SK-N-SH treated with all-trans-retinoic acid at 6 μM for 48 hours (cell line): ENCODE results near the gene TEX14.

ENCODE experiments used
- ARNTL ChIP-seq: fragments of 450-650 bp; formaldehyde crosslinking; IDR thresholded peaks from 2 replicates; pipeline ENCODE4 v1.5.0; 2020; ENCODE audit warnings: low read depth, mild to moderate bottlenecking, moderate library complexity, borderline replicate concordance
- RARB ChIP-seq: fragments of 250-450 bp; sonication (Bioruptor Pico); IDR thresholded peaks from 2 replicates; pipeline ENCODE4 v1.8.0; 2021; ENCODE audit warnings: mild to moderate bottlenecking, moderate library complexity
- ZC3H10 ChIP-seq: fragments of 250-450 bp; sonication (Bioruptor Pico); IDR thresholded peaks from 2 replicates; pipeline ENCODE4 v1.5.1; 2021; ENCODE audit warnings: mild to moderate bottlenecking, moderate library complexity
- ZFP3 ChIP-seq: fragments of 250-450 bp; sonication (Bioruptor Pico); IDR thresholded peaks from 2 replicates; pipeline ENCODE4 v1.5.0; 2020; ENCODE audit warnings: mild to moderate bottlenecking, moderate library complexity
- TF ChIP-seq, protein P1 (sequence below): fragments of 250-450 bp; sonication (Bioruptor Pico); IDR thresholded peaks from 2 replicates; pipeline ENCODE4 v1.5.1; 2020; ENCODE audit warnings: low read depth, mild to moderate bottlenecking, moderate library complexity
- TF ChIP-seq, protein P2 (sequence below): fragments of 250-450 bp; sonication (Bioruptor Pico); IDR thresholded peaks from 2 replicates; pipeline ENCODE4 v1.5.1; 2021; ENCODE audit warnings: mild to moderate bottlenecking, moderate library complexity

- TF ChIP-seq, protein P1, sequence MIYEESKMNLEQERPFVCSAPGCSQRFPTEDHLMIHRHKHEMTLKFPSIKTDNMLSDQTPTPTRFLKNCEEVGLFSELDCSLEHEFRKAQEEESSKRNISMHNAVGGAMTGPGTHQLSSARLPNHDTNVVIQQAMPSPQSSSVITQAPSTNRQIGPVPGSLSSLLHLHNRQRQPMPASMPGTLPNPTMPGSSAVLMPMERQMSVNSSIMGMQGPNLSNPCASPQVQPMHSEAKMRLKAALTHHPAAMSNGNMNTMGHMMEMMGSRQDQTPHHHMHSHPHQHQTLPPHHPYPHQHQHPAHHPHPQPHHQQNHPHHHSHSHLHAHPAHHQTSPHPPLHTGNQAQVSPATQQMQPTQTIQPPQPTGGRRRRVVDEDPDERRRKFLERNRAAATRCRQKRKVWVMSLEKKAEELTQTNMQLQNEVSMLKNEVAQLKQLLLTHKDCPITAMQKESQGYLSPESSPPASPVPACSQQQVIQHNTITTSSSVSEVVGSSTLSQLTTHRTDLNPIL = no peak
- TF ChIP-seq ARNTL = no peak
- TF ChIP-seq RARB (CRISPR knock-in tag) = no peak
- TF ChIP-seq ZC3H10 (CRISPR knock-in tag) = no peak
- no peak for TF ChIP-seq ZFP3 (CRISPR knock-in tag)
- TF ChIP-seq, protein P2, sequence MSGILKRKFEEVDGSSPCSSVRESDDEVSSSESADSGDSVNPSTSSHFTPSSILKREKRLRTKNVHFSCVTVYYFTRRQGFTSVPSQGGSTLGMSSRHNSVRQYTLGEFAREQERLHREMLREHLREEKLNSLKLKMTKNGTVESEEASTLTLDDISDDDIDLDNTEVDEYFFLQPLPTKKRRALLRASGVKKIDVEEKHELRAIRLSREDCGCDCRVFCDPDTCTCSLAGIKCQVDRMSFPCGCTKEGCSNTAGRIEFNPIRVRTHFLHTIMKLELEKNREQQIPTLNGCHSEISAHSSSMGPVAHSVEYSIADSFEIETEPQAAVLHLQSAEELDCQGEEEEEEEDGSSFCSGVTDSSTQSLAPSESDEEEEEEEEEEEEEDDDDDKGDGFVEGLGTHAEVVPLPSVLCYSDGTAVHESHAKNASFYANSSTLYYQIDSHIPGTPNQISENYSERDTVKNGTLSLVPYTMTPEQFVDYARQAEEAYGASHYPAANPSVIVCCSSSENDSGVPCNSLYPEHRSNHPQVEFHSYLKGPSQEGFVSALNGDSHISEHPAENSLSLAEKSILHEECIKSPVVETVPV (CRISPR knock-in tag) = no peak
Measured at GRCh38 chr17:58587713-58588117, 104.1 kb downstream of the TEX14 start.
